ENCODE results near the gene SPATA4. TPM values are rescaled to one million over a fixed set of nuclear protein-coding genes. Genes with fewer than 3 reads are reported as not detected.

The SPATA4 gene
- total RNA-seq, 2 donors from 2014 or later, result not detected

DNA sequence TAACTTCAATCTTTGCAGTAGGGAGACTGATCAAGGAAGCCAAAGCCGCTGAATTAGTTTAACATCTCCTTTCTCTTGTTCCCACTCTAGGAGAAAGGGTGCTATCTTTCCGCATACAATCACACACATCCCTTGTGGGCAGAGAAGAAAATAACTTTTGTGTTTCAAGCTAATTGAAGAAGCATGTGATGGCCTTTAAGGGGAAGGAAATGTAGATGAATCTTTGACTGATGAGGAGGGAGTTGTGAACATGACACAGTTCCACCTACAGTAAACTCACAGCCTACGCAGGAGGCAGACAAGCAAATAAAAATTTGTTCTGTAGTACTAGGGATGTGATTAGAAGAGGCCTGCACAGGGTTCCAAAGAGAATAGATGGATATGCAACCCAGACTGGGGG is 14.7 kb upstream of the SPATA4 start:
- H3K27ac Mint-ChIP-seq, result no peak overlapping the region
- no peak overlapping the region for H3K4me3 Mint-ChIP-seq

GRCh38 chr4:176209535-176209934 is 14.2 kb upstream of the SPATA4 start:
- H3K27me3 Mint-ChIP-seq, result peaks cover 37 to 43% of the 10 kb centered on the region in 2 donors
- no peaks in the 10 kb centered on the region for H3K36me3 Mint-ChIP-seq
- H3K4me3 Mint-ChIP-seq, result no peak overlapping the region
- no peak for DNase-seq (ENCODE audit: low spot score)
- no peak overlapping the region for H3K27ac Mint-ChIP-seq
- ATAC-seq, result no peak
- no peaks in the 10 kb centered on the region for H3K4me1 Mint-ChIP-seq (ENCODE audit: low read depth in 2 of 2)
- peaks cover 3% of the 10 kb centered on the region for H3K9me3 Mint-ChIP-seq

More for the DNA sequence above, 14.7 kb upstream of the SPATA4 start:
- H3K27me3 Mint-ChIP-seq, result peaks cover 36 to 40% of the 10 kb centered on the region in 2 donors
- H3K36me3 Mint-ChIP-seq, result no peaks in the 10 kb centered on the region
- no peaks in the 10 kb centered on the region for H3K4me1 Mint-ChIP-seq (ENCODE audit: low read depth in 2 of 2)
- peaks cover 3% of the 10 kb centered on the region for H3K9me3 Mint-ChIP-seq
- ATAC-seq (no peak), DNase-seq (ENCODE audit: low spot score) (no peak)

- no peak for DNase-seq (ENCODE audit: low spot score)
- H3K27me3 Mint-ChIP-seq, result peaks cover 39 to 51% of the 10 kb centered on the region in 2 donors
- no peak for ATAC-seq
- peaks cover 3% of the 10 kb centered on the region for H3K9me3 Mint-ChIP-seq
- H3K4me1 Mint-ChIP-seq (ENCODE audit: low read depth in 2 of 2), result no peaks in the 10 kb centered on the region
- H3K36me3 Mint-ChIP-seq, result no peaks in the 10 kb centered on the region
- no peak overlapping the region for H3K4me3 Mint-ChIP-seq
- H3K27ac Mint-ChIP-seq, result no peak overlapping the region
Measured at GRCh38 chr4:176207839-176208238, 12.5 kb upstream of the SPATA4 start.

- H3K36me3 Mint-ChIP-seq, result no peaks in the 10 kb centered on the region
- ATAC-seq (no peak), DNase-seq (ENCODE audit: low spot score) (no peak)
- peaks cover 34 to 38% of the 10 kb centered on the region in 2 donors for H3K27me3 Mint-ChIP-seq
- H3K4me1 Mint-ChIP-seq (ENCODE audit: low read depth in 2 of 2), result no peaks in the 10 kb centered on the region
- H3K9me3 Mint-ChIP-seq, result peaks cover 3% of the 10 kb centered on the region
- H3K4me3 Mint-ChIP-seq, result no peak overlapping the region
- no peak overlapping the region for H3K27ac Mint-ChIP-seq
Measured at GRCh38 chr4:176205299-176205698, 9.9 kb upstream of the SPATA4 start.

GRCh38 chr4:176198316-176198903 is 3.0 kb upstream of the SPATA4 start:
- ATAC-seq, result no peak
- peaks cover 9 to 14% of the 10 kb centered on the region in 2 donors for H3K4me1 Mint-ChIP-seq (ENCODE audit: low read depth in 2 of 2)
- H3K9me3 Mint-ChIP-seq, result no peaks in the 10 kb centered on the region
- DNase-seq (ENCODE audit: low spot score), result no peak
- no peaks in the 10 kb centered on the region for H3K36me3 Mint-ChIP-seq
- H3K4me3 Mint-ChIP-seq, result no peak overlapping the region
- peaks cover 2 to 27% of the 10 kb centered on the region in 2 donors for H3K27me3 Mint-ChIP-seq
- H3K27ac Mint-ChIP-seq, result no peak overlapping the region

DNA sequence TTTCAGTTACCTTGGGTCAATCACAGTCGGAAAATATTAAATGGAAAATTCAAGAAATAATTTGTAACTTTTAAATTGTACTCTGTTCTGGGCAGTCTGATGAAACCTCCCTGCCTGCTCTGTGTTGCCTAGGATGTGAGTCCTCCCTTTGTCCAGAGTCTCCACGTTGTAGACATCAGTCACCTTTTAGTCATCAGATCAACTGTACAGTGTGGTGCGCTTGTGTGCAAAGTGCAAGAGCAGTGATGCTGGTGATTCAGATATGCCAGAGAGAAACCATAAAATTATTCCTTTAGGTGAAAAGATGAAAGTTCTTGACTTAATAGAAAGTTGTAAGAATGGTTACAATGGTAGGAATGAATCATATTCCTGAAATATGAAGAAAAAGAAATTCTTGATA is 1.4 kb downstream of the SPATA4 start:
- Mint-ChIP-seq H3K27ac (no peak overlapping the region), H3K27me3 (peaks cover 16 to 35% of the 10 kb centered on the region in 2 donors), H3K4me3 (no peak overlapping the region), H3K36me3 (no peaks in the 10 kb centered on the region), H3K9me3 (no peaks in the 10 kb centered on the region), H3K4me1 (ENCODE audit: low read depth in 2 of 2) (peaks cover 9 to 14% of the 10 kb centered on the region in 2 donors)
- ATAC-seq, result peak in 1 of 2 donors; percentile 39
- no peak for DNase-seq (ENCODE audit: low spot score)

- H3K27ac Mint-ChIP-seq, result no peak overlapping the region
- peaks cover 20 to 36% of the 10 kb centered on the region in 2 donors for H3K27me3 Mint-ChIP-seq
- H3K4me3 Mint-ChIP-seq, result no peak overlapping the region
- H3K9me3 Mint-ChIP-seq, result no peaks in the 10 kb centered on the region
- no peak for DNase-seq (ENCODE audit: low spot score)
- H3K4me1 Mint-ChIP-seq (ENCODE audit: low read depth in 2 of 2), result peaks cover 9 to 14% of the 10 kb centered on the region in 2 donors
- no peaks in the 10 kb centered on the region for H3K36me3 Mint-ChIP-seq
- ATAC-seq, result no peak
Measured at GRCh38 chr4:176193126-176193525, 2.3 kb downstream of the SPATA4 start.

GRCh38 chr4:176191974-176192373 is 3.4 kb downstream of the SPATA4 start:
- Mint-ChIP-seq H3K27ac (no peak overlapping the region), H3K4me3 (no peak overlapping the region), H3K4me1 (ENCODE audit: low read depth in 2 of 2) (peaks cover 9 to 14% of the 10 kb centered on the region in 2 donors), H3K36me3 (no peaks in the 10 kb centered on the region), H3K9me3 (no peaks in the 10 kb centered on the region), H3K27me3 (peaks cover 20 to 36% of the 10 kb centered on the region in 2 donors)
- DNase-seq (ENCODE audit: low spot score) (no peak), ATAC-seq (no peak)

DNA sequence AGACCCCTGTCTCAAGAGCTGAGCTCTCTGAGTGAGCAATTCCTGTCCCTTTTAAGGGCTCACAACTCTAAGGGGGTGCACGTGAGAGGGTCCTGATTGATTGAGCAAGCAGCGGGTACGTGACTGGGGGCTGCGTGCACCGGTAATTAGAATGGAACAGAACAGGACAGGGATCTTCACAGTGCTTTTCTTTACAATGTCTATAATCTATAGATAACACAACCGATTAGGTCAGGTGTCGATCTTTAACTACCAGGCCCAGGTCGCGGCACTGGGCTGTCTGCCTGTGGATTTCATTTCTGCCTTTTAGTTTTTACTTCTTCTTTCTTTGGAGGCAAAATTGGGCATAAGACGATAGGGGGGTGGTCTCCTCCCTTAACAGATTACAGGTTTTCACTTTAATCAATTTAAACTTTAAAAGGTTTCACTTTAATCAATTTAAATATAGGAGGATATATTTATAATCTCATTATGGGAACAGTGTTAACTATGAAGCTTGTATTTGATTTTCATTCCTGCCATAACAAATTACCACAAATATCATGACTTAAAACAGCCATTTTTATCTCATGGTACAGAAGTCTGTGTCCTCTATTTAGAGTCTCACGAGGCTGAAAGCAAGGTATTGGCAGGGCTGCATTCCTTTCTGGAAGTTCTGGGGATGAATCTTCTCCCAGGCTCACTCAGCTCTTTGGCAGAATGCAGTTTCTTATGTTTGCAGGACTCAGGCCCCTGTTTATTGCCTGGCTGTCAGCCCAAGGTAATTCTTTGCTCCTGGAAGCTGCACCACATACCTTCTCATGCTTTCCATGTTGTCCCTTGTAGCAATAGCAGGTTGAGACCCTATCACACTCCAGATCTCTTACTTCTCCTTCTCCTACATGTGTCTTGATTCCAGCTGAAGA is 5.2 kb downstream of the SPATA4 start:
- ATAC-seq, result no peak
- Mint-ChIP-seq H3K4me3 (no peak overlapping the region), H3K36me3 (no peaks in the 10 kb centered on the region), H3K27ac (no peak overlapping the region), H3K27me3 (peaks cover 22 to 47% of the 10 kb centered on the region in 2 donors), H3K4me1 (ENCODE audit: low read depth in 2 of 2) (peaks cover 2 to 7% of the 10 kb centered on the region in 2 donors), H3K9me3 (no peaks in the 10 kb centered on the region)
- no peak for DNase-seq (ENCODE audit: low spot score)

DNA sequence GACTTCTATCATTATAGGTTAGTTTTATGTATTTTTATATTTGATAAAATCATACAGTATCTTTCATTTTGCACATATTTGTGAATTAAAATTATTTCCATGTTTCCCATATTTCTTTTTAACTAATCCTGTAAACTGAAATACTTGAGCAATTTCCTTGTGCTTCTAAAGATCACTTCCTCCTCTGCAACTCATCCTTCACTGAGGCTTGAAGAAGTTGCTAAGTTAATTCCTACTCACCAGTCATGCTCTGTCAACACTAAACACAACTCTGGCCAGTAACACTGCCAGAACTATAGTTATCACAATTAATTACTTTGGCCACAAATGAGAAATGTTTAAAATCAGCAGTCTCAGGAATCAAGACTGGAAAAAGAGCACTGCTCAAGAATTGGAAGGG is 6.7 kb downstream of the SPATA4 start:
- H3K4me1 Mint-ChIP-seq (ENCODE audit: low read depth in 2 of 2), result peaks cover 0 to under 1% of the 10 kb centered on the region in 2 donors
- H3K9me3 Mint-ChIP-seq, result no peaks in the 10 kb centered on the region
- no peak overlapping the region for H3K27ac Mint-ChIP-seq
- ATAC-seq (no peak), DNase-seq (ENCODE audit: low spot score) (no peak)
- no peaks in the 10 kb centered on the region for H3K36me3 Mint-ChIP-seq
- H3K4me3 Mint-ChIP-seq, result no peak overlapping the region
- H3K27me3 Mint-ChIP-seq, result peaks cover 22 to 41% of the 10 kb centered on the region in 2 donors

GRCh38 chr4:176187624-176188023 is 7.8 kb downstream of the SPATA4 start:
- no peak overlapping the region for H3K4me3 Mint-ChIP-seq
- ATAC-seq (no peak), DNase-seq (ENCODE audit: low spot score) (no peak)
- H3K36me3 Mint-ChIP-seq, result no peaks in the 10 kb centered on the region
- H3K27me3 Mint-ChIP-seq, result peaks cover 22 to 40% of the 10 kb centered on the region in 2 donors
- H3K27ac Mint-ChIP-seq, result no peak overlapping the region
- no peaks in the 10 kb centered on the region for H3K9me3 Mint-ChIP-seq
- no peaks in the 10 kb centered on the region for H3K4me1 Mint-ChIP-seq (ENCODE audit: low read depth in 2 of 2)

DNA sequence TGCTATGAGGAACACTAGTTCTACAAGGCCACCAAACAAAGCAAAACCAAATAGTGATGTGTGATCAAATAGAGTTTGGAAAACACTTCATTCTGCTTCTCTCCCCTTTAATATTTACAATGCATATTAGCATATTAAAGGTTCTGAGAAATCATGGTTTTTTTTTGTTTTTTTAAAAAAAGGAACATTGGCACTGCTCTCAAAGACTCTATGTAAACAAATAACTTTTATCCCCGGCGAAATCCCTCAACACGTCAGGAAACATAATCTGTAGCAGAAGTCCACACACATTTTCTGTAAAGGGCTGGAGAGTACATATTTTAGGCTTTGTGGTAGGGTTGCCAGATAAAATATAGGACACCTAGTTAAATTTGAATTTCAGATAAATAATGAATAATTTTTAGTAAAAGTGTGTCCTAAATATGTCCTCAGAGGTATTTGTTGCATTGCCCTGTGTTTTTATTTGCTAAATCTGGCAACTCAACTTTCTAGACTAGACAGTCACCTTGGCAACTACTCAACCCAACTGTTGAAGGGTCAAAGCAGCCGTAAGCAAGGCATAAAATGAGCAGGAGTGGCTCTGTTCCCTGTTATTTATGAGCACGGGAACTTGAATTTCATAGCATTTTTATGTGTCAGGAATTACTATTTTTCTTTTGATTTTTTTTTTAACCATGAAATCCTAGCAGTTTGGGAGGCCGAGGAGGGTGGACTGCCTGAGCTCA is 8.6 kb downstream of the SPATA4 start:
- Mint-ChIP-seq H3K36me3 (no peaks in the 10 kb centered on the region), H3K4me1 (ENCODE audit: low read depth in 2 of 2) (no peaks in the 10 kb centered on the region), H3K27ac (no peak overlapping the region), H3K9me3 (no peaks in the 10 kb centered on the region), H3K4me3 (no peak overlapping the region), H3K27me3 (peaks cover 19 to 34% of the 10 kb centered on the region in 2 donors)
- ATAC-seq (no peak), DNase-seq (ENCODE audit: low spot score) (no peak)

DNA sequence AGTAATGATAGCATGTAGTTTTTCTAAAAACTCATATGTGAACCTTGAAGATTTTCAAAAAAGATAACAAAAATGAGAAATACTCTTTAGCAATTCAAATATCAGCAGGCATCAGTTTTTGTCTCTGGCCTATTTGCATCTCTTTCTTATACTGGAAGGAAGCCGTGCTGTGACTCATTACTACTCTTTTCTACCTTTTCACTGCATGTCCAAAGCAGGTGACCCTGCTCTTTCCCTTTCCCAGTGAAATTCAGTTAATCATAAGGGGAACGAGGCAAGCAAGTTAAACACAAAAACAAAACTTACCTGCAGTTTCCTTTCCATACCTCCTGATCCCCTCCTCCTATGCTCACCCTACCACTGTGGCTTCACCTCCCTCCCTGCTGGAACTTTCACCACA is 9.3 kb downstream of the SPATA4 start:
- Mint-ChIP-seq H3K27ac (no peak overlapping the region), H3K9me3 (no peaks in the 10 kb centered on the region), H3K27me3 (peaks cover 16 to 27% of the 10 kb centered on the region in 2 donors), H3K4me1 (ENCODE audit: low read depth in 2 of 2) (no peaks in the 10 kb centered on the region), H3K4me3 (no peak overlapping the region), H3K36me3 (no peaks in the 10 kb centered on the region)
- DNase-seq (ENCODE audit: low spot score) (no peak), ATAC-seq (no peak)

DNA sequence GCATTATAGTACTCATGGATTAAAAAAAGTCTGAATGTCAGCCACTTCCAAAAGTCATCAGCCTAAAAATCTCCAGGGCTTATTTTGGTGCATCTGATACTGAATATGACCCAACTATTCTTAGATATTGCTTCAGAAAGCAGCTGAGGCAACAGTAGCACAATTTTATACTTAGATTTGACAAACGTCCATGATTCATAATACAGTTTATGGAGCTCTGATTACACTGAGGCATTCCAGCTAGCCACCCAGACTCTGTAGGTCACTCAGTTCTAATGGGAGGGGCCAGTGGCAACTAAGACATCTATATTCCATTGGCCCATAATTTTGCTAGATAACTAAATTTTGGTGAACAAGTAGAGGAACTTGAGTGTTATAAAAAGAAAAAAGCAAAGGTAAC is 10.3 kb downstream of the SPATA4 start:
- Mint-ChIP-seq H3K4me3 (no peak overlapping the region), H3K27ac (no peak overlapping the region), H3K9me3 (no peaks in the 10 kb centered on the region), H3K36me3 (no peaks in the 10 kb centered on the region), H3K4me1 (ENCODE audit: low read depth in 2 of 2) (no peaks in the 10 kb centered on the region), H3K27me3 (peaks cover 14 to 27% of the 10 kb centered on the region in 2 donors)
- DNase-seq (ENCODE audit: low spot score), result no peak
- no peak for ATAC-seq
